ENCODE measurements around the gene HHAT. TPM values are rescaled to one million over a fixed set of nuclear protein-coding genes. Genes with fewer than 3 reads are reported as not detected.

Gene HHAT
- polyA plus RNA-seq, 1 donor (not counting 4 experiments of a cell fraction or from before 2014, with no cell fraction given): 3.8 TPM

DNA sequence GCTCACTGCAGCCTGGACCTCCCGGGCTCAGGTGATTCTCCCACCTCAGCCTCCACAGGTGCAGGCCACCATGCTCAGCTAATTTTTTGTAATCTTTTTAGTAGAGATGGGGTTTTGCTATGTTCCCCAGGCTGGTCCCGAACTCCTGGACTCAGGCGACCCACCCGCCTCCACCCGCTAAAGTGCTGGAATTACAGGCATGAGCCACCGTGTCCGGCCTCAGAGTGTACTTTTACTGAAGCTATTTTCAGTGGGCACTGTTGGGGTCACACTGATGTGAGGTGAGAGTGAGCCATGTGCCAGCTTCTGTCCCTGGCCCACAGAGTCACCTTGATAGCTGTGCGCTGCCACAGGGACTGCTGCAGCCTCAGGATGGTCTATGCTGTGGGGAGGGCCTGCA lies 25.3 kb upstream of the HHAT start:
- H3K79me2 ChIP-seq (ENCODE audit: control insufficient read depth, insufficient read depth, low read length): no peaks in the 10 kb centered on the region
- no peak overlapping the region for H3K4me2 ChIP-seq (ENCODE audit: control insufficient read depth, extremely low read depth, insufficient read depth, low read depth, low read length)
- H3K9me3 ChIP-seq (ENCODE audit: control insufficient read depth, low read depth, low read length): no peaks in the 10 kb centered on the region
- no peak for TF ChIP-seq EZH2 (IDR thresholded peaks at IDR 0.05; ENCODE audit: low read length)
- TF ChIP-seq, protein P1, sequence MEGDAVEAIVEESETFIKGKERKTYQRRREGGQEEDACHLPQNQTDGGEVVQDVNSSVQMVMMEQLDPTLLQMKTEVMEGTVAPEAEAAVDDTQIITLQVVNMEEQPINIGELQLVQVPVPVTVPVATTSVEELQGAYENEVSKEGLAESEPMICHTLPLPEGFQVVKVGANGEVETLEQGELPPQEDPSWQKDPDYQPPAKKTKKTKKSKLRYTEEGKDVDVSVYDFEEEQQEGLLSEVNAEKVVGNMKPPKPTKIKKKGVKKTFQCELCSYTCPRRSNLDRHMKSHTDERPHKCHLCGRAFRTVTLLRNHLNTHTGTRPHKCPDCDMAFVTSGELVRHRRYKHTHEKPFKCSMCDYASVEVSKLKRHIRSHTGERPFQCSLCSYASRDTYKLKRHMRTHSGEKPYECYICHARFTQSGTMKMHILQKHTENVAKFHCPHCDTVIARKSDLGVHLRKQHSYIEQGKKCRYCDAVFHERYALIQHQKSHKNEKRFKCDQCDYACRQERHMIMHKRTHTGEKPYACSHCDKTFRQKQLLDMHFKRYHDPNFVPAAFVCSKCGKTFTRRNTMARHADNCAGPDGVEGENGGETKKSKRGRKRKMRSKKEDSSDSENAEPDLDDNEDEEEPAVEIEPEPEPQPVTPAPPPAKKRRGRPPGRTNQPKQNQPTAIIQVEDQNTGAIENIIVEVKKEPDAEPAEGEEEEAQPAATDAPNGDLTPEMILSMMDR (optimal IDR thresholded peaks at IDR 0.05 in 1 of 3, IDR thresholded peaks at IDR 0.05 in 1 of 3, conservative IDR thresholded peaks at IDR 0.05 in 1 of 3; ENCODE audit: extremely low read depth in 1 of 3, insufficient read depth in 2 of 3, low read length in 3 of 3): no peak
- DNase-seq (ENCODE audit: low read depth, low spot score) (no peak), FAIRE-seq (no peak)
- dilution Hi-C loops (cut with MboI; ENCODE audit: extremely low pct_ligation_motif_present, low sequenced_read_pairs): no loop called here
- H3K27ac ChIP-seq (ENCODE audit: control insufficient read depth, insufficient read depth, low read length): no peak overlapping the region
- H3K4me1 ChIP-seq (ENCODE audit: control insufficient read depth, extremely low read depth, insufficient read depth, low read length): peaks cover 13% of the 10 kb centered on the region
- no peaks in the 10 kb centered on the region for H3K9me1 ChIP-seq (ENCODE audit: control insufficient read depth, extremely low read depth, insufficient read depth, low read length)
- H2AFZ ChIP-seq (ENCODE audit: control insufficient read depth, low read length): no peak overlapping the region
- no peaks in the 10 kb centered on the region for H3K36me3 ChIP-seq (ENCODE audit: control insufficient read depth in 2 of 2, extremely low read depth in 1 of 2, insufficient read depth in 2 of 2, low read length in 2 of 2)
- H4K20me1 ChIP-seq (ENCODE audit: control insufficient read depth, extremely low read depth, insufficient read depth, low read length): no peaks in the 10 kb centered on the region
- no peak overlapping the region for H3K9ac ChIP-seq (ENCODE audit: control insufficient read depth, extremely low read depth, insufficient read depth, low read length)
- H3K4me3 ChIP-seq (ENCODE audit: control insufficient read depth in 2 of 3, extremely low read depth in 1 of 3, insufficient read depth in 2 of 3, low read depth in 1 of 3, low read length in 3 of 3): no peak overlapping the region
- no peaks in the 10 kb centered on the region for H3K27me3 ChIP-seq (ENCODE audit: control insufficient read depth, extremely low read depth, insufficient read depth, low read length)

DNA sequence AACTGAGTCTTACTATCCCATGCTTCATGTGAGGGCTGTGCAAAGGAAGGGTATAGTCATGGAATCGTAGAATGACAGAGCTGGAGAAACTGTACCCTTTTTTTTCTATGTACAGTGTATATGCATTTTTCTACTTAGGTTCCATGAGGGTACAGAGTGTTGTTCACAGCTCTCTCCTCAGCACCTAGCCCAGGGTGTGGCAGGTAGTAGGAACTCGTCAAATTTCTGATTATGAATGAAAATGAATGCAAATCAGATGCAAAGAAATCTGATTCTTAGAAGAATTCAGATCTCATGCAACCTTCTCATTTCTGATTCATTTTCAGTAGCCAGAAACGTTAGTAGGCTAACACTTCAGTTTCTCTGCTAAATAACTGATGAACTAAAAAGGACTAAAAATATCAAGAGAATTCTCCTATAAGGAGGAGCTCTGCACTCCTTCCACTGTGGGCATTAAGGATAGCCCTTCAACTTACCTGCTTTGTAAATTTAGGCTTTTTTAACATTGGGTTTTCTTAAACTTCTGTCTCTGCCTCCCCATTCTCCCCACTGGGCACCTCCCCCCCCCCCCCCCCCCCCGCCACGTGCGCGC lies 18.0 kb upstream of the HHAT start:
- FAIRE-seq (no peak), DNase-seq (ENCODE audit: low read depth, low spot score) (no peak)
- Histone ChIP-seq H3K27me3 (ENCODE audit: control insufficient read depth, extremely low read depth, insufficient read depth, low read length) (peaks cover 5% of the 10 kb centered on the region), H2AFZ (ENCODE audit: control insufficient read depth, low read length) (no peak overlapping the region), H3K9me3 (ENCODE audit: control insufficient read depth, low read depth, low read length) (no peaks in the 10 kb centered on the region), H3K4me2 (ENCODE audit: control insufficient read depth, extremely low read depth, insufficient read depth, low read depth, low read length) (peak overlapping the region; percentile 48), H3K4me1 (ENCODE audit: control insufficient read depth, extremely low read depth, insufficient read depth, low read length) (peaks cover 4% of the 10 kb centered on the region), H3K79me2 (ENCODE audit: control insufficient read depth, insufficient read depth, low read length) (no peaks in the 10 kb centered on the region), H3K9ac (ENCODE audit: control insufficient read depth, extremely low read depth, insufficient read depth, low read length) (no peak overlapping the region), H4K20me1 (ENCODE audit: control insufficient read depth, extremely low read depth, insufficient read depth, low read length) (no peaks in the 10 kb centered on the region), H3K9me1 (ENCODE audit: control insufficient read depth, extremely low read depth, insufficient read depth, low read length) (no peaks in the 10 kb centered on the region), H3K36me3 (ENCODE audit: control insufficient read depth in 2 of 2, extremely low read depth in 1 of 2, insufficient read depth in 2 of 2, low read length in 2 of 2) (no peaks in the 10 kb centered on the region), H3K27ac (ENCODE audit: control insufficient read depth, insufficient read depth, low read length) (no peak overlapping the region), H3K4me3 (ENCODE audit: control insufficient read depth in 2 of 3, extremely low read depth in 1 of 3, insufficient read depth in 2 of 3, low read depth in 1 of 3, low read length in 3 of 3) (peak overlapping the region in 1 of 3 experiments; percentile 7)
- TF ChIP-seq EZH2 (IDR thresholded peaks at IDR 0.05; ENCODE audit: low read length): no peak
- TF ChIP-seq, protein P1 (optimal IDR thresholded peaks at IDR 0.05 in 1 of 3, IDR thresholded peaks at IDR 0.05 in 1 of 3, conservative IDR thresholded peaks at IDR 0.05 in 1 of 3; ENCODE audit: extremely low read depth in 1 of 3, insufficient read depth in 2 of 3, low read length in 3 of 3): no peak
- dilution Hi-C loops (cut with MboI; ENCODE audit: extremely low pct_ligation_motif_present, low sequenced_read_pairs): no loop called here
